ENCODE measurements around the gene CMTM8. TPM values are rescaled to one million over a fixed set of nuclear protein-coding genes. Genes with fewer than 3 reads are reported as not detected.

The CMTM8 gene
- total and polyA plus RNA-seq, 10 of the 15 experiments (the other 5 are each of a cell fraction or from before 2014, with no cell fraction given): 0.11 to 0.23 TPM; not detected in 8

DNA sequence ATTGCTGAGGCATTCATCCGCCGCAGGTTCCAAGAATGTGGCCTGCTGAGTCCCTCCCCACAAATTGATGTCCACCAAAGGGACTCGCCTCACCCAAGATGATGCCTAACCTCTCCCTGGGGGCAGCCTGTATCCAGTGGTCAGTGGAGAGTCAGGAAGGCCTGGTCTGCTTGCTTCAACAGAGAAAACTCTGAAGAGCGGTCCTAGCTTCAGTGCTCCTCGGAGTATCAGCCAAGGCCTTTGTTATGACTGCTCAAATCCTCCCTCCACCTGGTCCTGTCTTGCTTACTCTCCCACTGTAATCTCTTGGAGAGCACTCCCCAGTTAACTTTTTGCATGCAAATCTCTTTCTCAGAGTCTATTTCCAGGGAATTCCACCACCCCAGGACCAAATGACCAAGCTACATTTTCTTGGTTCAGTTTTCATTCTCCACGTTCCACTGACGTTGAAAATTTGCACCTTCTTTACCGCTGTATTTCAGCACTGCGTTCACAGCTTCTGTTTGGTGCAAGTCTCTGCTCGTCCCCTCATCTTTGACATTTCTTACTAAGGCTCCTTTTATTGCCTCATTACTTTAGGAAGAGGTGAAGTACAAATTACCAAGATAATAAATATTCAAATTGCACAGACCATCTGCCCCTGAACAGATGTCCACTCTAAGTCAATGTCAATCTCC lies 175.5 kb downstream of the CMTM8 start:
- no peaks in the 10 kb centered on the region for H3K79me2 ChIP-seq (ENCODE audit: control insufficient read depth, insufficient read depth, low read length)
- FAIRE-seq (no peak), ATAC-seq (no peak), DNase-seq (ENCODE audit: low read depth, low spot score) (no peak)
- RAD21 ChIA-PET (ENCODE audit: unreplicated experiment): interaction anchor here (0.9 to 1.9 kb wide), 9 partner anchors 9 to 88 kb away, joined by 3 to 5 read pairs (median 4); no protein-coding TSS in a partner anchor
- POLR2A ChIA-PET: interaction anchor here (0.6 to 1.7 kb wide), 8 partner anchors 9 to 54 kb away, joined by 3 to 6 read pairs (median 4); no protein-coding TSS in a partner anchor
- no peaks in the 10 kb centered on the region; the same call in none of the 2 replicates for H3K4me1 ChIP-seq (ENCODE audit: control insufficient read depth, insufficient read depth, low read length)
- 56% methylated on average over 10 of the region's 10 CpGs for WGBS (ENCODE audit: insufficient coverage, insufficient replicate concordance, low lambda C conversion rate, missing lambda C conversion rate)
- no peaks in the 10 kb centered on the region for H4K20me1 ChIP-seq (ENCODE audit: control insufficient read depth, insufficient read depth)
- CTCF ChIA-PET: interaction anchor here (1.1 to 2.8 kb wide), 7 partner anchors 9 to 56 kb away, joined by 3 to 12 read pairs (median 5); no protein-coding TSS in a partner anchor
- intact Hi-C loops (cut with micrococcal nuclease; ENCODE audit: unreplicated experiment): no loop called here
- H3K9ac ChIP-seq (ENCODE audit: control insufficient read depth, insufficient read depth, low read length): no peak overlapping the region
- in situ Hi-C loops (cut with MboI): no loop called here
- H3K27ac ChIP-seq (ENCODE audit: control insufficient read depth, insufficient read depth): no peak overlapping the region
- H2AFZ ChIP-seq (ENCODE audit: control insufficient read depth, low read depth, low read length): no peak overlapping the region
- H3K36me3 ChIP-seq (ENCODE audit: control insufficient read depth in 2 of 2, insufficient read depth in 2 of 2, low read length in 1 of 2): no peaks in the 10 kb centered on the region
- H3K9me3 ChIP-seq (replicated peaks; ENCODE audit: control insufficient read depth, insufficient read depth, low read length): no peaks in the 10 kb centered on the region
- BruUV-seq (replicated peaks): no TSS peak
- TF ChIP-seq JUNB (IDR thresholded peaks at IDR 0.05): no peak
- no peak for TF ChIP-seq CEBPB (IDR thresholded peaks at IDR 0.05; ENCODE audit: borderline replicate concordance in 1 of 2, low read depth in 2 of 2, low read length in 2 of 2)
- TF ChIP-seq MYB (IDR thresholded peaks at IDR 0.05; ENCODE audit: borderline replicate concordance, low read depth, low read length): no peak
- TF ChIP-seq NBN (IDR thresholded peaks at IDR 0.05): no peak
- TF ChIP-seq SREBF1 (IDR thresholded peaks at IDR 0.05; ENCODE audit: low read length): no peak
- no peak for TF ChIP-seq ZBED1 (IDR thresholded peaks at IDR 0.05; ENCODE audit: borderline replicate concordance)
- TF ChIP-seq BACH1 (IDR thresholded peaks at IDR 0.05; ENCODE audit: borderline replicate concordance): no peak
- no peak for TF ChIP-seq HDGF (IDR thresholded peaks at IDR 0.05)
- TF ChIP-seq, protein P1, sequence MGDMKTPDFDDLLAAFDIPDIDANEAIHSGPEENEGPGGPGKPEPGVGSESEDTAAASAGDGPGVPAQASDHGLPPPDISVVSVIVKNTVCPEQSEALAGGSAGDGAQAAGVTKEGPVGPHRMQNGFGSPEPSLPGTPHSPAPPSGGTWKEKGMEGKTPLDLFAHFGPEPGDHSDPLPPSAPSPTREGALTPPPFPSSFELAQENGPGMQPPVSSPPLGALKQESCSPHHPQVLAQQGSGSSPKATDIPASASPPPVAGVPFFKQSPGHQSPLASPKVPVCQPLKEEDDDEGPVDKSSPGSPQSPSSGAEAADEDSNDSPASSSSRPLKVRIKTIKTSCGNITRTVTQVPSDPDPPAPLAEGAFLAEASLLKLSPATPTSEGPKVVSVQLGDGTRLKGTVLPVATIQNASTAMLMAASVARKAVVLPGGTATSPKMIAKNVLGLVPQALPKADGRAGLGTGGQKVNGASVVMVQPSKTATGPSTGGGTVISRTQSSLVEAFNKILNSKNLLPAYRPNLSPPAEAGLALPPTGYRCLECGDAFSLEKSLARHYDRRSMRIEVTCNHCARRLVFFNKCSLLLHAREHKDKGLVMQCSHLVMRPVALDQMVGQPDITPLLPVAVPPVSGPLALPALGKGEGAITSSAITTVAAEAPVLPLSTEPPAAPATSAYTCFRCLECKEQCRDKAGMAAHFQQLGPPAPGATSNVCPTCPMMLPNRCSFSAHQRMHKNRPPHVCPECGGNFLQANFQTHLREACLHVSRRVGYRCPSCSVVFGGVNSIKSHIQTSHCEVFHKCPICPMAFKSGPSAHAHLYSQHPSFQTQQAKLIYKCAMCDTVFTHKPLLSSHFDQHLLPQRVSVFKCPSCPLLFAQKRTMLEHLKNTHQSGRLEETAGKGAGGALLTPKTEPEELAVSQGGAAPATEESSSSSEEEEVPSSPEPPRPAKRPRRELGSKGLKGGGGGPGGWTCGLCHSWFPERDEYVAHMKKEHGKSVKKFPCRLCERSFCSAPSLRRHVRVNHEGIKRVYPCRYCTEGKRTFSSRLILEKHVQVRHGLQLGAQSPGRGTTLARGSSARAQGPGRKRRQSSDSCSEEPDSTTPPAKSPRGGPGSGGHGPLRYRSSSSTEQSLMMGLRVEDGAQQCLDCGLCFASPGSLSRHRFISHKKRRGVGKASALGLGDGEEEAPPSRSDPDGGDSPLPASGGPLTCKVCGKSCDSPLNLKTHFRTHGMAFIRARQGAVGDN (IDR thresholded peaks at IDR 0.05): no peak
- SMC1A ChIA-PET (ENCODE audit: uncharacterized antibody, unreplicated experiment): interaction anchor here (0.8 to 3.4 kb wide), 19 partner anchors 9 to 87 kb away, joined by 3 to 17 read pairs (median 6); no protein-coding TSS in a partner anchor
- no peak overlapping the region for H3K4me3 ChIP-seq
- no peak overlapping the region for H3K4me2 ChIP-seq (ENCODE audit: control insufficient read depth, insufficient read depth)
- H3K27me3 ChIP-seq (replicated peaks in 1 of 2; ENCODE audit: control insufficient read depth in 2 of 2, insufficient read depth in 2 of 2, low read length in 1 of 2): no peaks in the 10 kb centered on the region
